Lung (tissue), 12 donors: Measurements from ENCODE around the gene CD48. TPM values are rescaled to one million over a fixed set of nuclear protein-coding genes. Genes with fewer than 3 reads are reported as not detected.
"Not testable (repeated sequence)": the region's sequence is repeated elsewhere in the genome, so short reads cannot be mapped to it uniquely, and the experiment has no call there.

Experiments
- ATAC-seq: fragments of 200-7000 bp; cut with Tn5 transposase; one replicate; pipeline ENCODE4 v1.9.1; 2020; ENCODE audit warnings: moderate number of reproducible peaks; ENCODE audit not compliant: insufficient read depth, low FRiP score
- DNase-seq, 3 donors: peaks; one replicate each; pipeline ENCODE4 v3.0.0-alpha.2; 2013 to 2017
- H3K27ac ChIP-seq, 2 donors: one replicate each; pipeline ENCODE4 v1.5.1; 2013; ENCODE audit warnings: mild to moderate bottlenecking in 2 of 2, moderate library complexity in 2 of 2, control low read depth in 1 of 2, inconsistent platforms in 1 of 2, low read depth in 1 of 2, low read length in 1 of 2
- H3K27me3 ChIP-seq, 3 donors: one replicate each; pipeline ENCODE4 v1.5.1; 2013; ENCODE audit warnings: low read length in 2 of 3; ENCODE audit not compliant: control insufficient read depth in 3 of 3, insufficient read depth in 3 of 3
- H3K36me3 ChIP-seq, 4 donors: one replicate each; pipeline ENCODE4 v1.5.1; 2013; ENCODE audit warnings: low read length in 4 of 4, mild to moderate bottlenecking in 1 of 4, moderate library complexity in 1 of 4; ENCODE audit not compliant: control insufficient read depth in 4 of 4, insufficient read depth in 4 of 4
- H3K4me1 ChIP-seq, 5 donors: one replicate each; pipeline ENCODE4 v1.5.1; 2013; ENCODE audit warnings: low read length in 5 of 5, mild to moderate bottlenecking in 2 of 5, moderate library complexity in 1 of 5; ENCODE audit not compliant: control insufficient read depth in 5 of 5, insufficient read depth in 5 of 5
- H3K4me3 ChIP-seq: one replicate; pipeline ENCODE4 v1.5.1; 2013; ENCODE audit warnings: mild to moderate bottlenecking, control low read depth, moderate library complexity
- H3K9ac ChIP-seq, 2 donors: one replicate each; pipeline ENCODE4 v1.5.1; 2013; ENCODE audit warnings: low read length in 2 of 2, control low read depth in 1 of 2; ENCODE audit not compliant: insufficient read depth in 1 of 2
- H3K9me3 ChIP-seq, 4 donors: one replicate each; pipeline ENCODE4 v1.5.1; 2013; ENCODE audit warnings: low read length in 3 of 4, mild to moderate bottlenecking in 1 of 4, moderate library complexity in 1 of 4; ENCODE audit not compliant: control insufficient read depth in 4 of 4, insufficient read depth in 3 of 4
- WGBS, 2 donors: extraction: QIAGEN DNeasy Blood & Tissue Kit; methylation state at CpG; one replicate each; pipeline ENCODE4 v1.1.7; 2013; 5-methylcytosine and 5-hydroxymethylcytosine counted together
- polyA plus RNA-seq, 2 donors: library from polyadenylated mRNA; stranded (reverse); fragments of 200-250 nt; gene quantifications; one replicate each; pipeline ENCODE4 v1.2.1, GENCODE V29; 2013
- total RNA-seq, 2 donors: library from RNA; depleted of rRNA in 1 of 2; stranded (reverse); fragments of >200 nt in 1 of 2; gene quantifications; one replicate each; pipeline ENCODE4 v1.2.1, GENCODE V29; 2014 to 2021
- TF ChIP-seq, protein P1 (sequence below): IDR thresholded peaks from 2 replicates; pipeline ENCODE4 v1.5.1; 2012; ENCODE audit warnings: mild to moderate bottlenecking; ENCODE audit errors: control extremely low read depth, extremely low read depth
- donor health status: control.
- donor health status: control.
- donor health status: Bipolar disorder and iron deficiency.
- donor health status: healthy.
- donor health status: DM: yes; HTN: yes; CAD: no.

Gene CD48
- total and polyA plus RNA-seq, 4 donors: 16.4 to 126 (median 25.6) TPM

DNA sequence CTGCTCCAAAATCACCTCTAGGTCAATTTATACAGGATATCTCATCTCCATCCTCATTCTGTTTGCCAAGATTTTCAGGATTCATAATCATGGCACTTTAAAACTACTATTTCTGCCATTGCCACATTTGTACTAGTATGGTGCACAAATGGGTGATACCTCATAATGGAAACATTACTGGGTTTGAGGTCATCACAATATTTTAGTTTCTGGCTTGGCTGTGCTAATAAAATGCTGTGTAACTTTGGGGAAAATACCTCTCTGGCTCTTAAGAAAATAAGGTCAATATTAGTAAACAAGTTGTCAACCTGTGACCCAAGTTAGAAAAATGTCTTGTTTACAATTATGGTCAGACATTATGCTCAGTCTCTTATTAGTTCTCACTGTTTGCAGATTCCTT is 22.7 kb upstream of the CD48 start:
- no peaks in the 10 kb centered on the region for H3K27me3 ChIP-seq
- H3K9me3 ChIP-seq: peaks cover 0 to 2% (median 0%) of the 10 kb centered on the region in 4 donors
- no peak overlapping the region for H3K27ac ChIP-seq
- no peak overlapping the region for H3K4me3 ChIP-seq
- H3K36me3 ChIP-seq: no peaks in the 10 kb centered on the region
- TF ChIP-seq, protein P1, sequence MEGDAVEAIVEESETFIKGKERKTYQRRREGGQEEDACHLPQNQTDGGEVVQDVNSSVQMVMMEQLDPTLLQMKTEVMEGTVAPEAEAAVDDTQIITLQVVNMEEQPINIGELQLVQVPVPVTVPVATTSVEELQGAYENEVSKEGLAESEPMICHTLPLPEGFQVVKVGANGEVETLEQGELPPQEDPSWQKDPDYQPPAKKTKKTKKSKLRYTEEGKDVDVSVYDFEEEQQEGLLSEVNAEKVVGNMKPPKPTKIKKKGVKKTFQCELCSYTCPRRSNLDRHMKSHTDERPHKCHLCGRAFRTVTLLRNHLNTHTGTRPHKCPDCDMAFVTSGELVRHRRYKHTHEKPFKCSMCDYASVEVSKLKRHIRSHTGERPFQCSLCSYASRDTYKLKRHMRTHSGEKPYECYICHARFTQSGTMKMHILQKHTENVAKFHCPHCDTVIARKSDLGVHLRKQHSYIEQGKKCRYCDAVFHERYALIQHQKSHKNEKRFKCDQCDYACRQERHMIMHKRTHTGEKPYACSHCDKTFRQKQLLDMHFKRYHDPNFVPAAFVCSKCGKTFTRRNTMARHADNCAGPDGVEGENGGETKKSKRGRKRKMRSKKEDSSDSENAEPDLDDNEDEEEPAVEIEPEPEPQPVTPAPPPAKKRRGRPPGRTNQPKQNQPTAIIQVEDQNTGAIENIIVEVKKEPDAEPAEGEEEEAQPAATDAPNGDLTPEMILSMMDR: no peak
- H3K9ac ChIP-seq: no peak overlapping the region
- ATAC-seq (no peak), DNase-seq (no peak)
- H3K4me1 ChIP-seq: no peaks in the 10 kb centered on the region

DNA sequence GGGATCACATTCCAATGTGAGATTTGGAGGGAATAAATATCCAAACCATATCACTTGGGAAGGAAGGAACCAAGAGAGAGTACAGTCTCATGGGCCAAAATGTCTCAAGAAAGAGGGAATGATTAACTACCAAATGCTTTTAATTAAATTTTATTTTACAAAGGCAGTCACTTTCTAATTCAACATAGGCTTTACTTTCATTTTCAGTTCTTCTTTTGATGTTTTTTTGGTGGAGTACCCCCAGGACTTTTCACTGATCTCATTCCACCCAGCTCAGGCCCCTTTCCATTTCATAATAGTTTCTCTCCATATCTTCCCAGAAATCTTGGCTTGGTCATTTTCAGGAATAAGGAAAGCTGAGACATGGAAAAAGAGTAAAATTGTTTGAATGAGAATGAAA is 22.3 kb upstream of the CD48 start:
- H3K4me3 ChIP-seq: no peak overlapping the region
- H3K9me3 ChIP-seq: peaks cover 0 to 2% (median 0%) of the 10 kb centered on the region in 4 donors
- H3K36me3 ChIP-seq: no peaks in the 10 kb centered on the region
- H3K27ac ChIP-seq: no peak overlapping the region
- DNase-seq (no peak), ATAC-seq (no peak)
- H3K27me3 ChIP-seq: no peaks in the 10 kb centered on the region
- no peaks in the 10 kb centered on the region for H3K4me1 ChIP-seq
- TF ChIP-seq, protein P1: no peak
- H3K9ac ChIP-seq: no peak overlapping the region

DNA sequence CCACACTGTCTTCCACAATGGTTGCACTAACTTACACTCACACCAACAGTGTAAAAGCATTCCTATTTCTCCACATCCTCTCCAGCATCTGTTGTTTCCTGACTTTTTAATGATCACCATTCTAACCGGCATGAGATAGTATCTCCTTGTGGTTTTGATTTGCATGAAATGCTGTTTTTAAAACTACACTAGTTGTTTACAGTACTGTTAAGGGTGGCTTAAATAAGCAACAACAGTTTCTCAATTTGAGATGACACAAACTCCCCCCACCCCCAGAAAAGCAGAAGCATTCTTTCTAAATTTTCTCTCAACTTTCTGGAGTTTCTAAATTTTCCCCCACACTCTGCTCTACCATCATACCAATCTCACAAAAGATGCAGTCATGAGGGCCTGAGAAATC is 20.4 kb upstream of the CD48 start:
- TF ChIP-seq, protein P1: no peak
- Histone ChIP-seq H3K27ac (no peak overlapping the region), H3K9me3 (peaks cover 0 to 2% (median 0%) of the 10 kb centered on the region in 4 donors), H3K36me3 (no peaks in the 10 kb centered on the region), H3K4me1 (no peaks in the 10 kb centered on the region), H3K9ac (no peak overlapping the region), H3K4me3 (no peak overlapping the region), H3K27me3 (no peaks in the 10 kb centered on the region)
- 36 to 66% methylated on average over 1 of the region's 1 CpG for WGBS, 2 donors
- ATAC-seq (no peak), DNase-seq (no peak)

DNA sequence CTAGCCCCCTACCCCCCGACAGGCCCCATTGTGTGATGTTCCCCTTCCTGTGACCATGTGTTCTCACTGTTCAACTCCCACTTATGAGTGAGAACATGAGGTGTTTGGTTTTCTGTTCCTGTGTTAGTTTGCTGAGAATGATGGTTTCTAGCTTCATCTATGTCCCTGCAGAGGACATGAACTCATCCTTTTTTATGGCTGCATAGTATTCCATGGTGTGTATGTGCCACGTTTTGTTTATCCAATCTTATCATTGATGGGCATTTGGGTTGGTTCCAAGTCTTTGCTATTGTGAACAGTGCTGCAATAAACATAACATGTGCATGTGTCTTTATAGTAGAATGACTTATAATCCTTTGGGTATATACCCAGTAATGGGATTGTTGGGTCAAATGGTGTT is 19.9 kb upstream of the CD48 start:
- not testable (repeated sequence) for H3K36me3 ChIP-seq, H3K4me3 ChIP-seq, H3K27ac ChIP-seq, DNase-seq, ATAC-seq, H3K9ac ChIP-seq, H3K9me3 ChIP-seq, H3K4me1 ChIP-seq, H3K27me3 ChIP-seq
- WGBS, 2 donors: 74 to 92% methylated on average over 2 of the region's 2 CpGs
